Body of pancreas (tissue), 4 donors: ENCODE data around the gene MMS22L.

Experiments
- CTCF ChIP-seq, 7 experiments: fragments of 450-650 bp in 4 of 7; fragments of 200-600 bp in 3 of 7; sonication (generic) in 3 of 7; IDR thresholded peaks; one replicate each; pipeline ENCODE4 v1.5.1; 2016 to 2019; ENCODE audit warnings: antibody characterized with exemption in 7 of 7
- POLR2A ChIP-seq, 3 donors: fragments of 450-650 bp; IDR thresholded peaks; one replicate each; pipeline ENCODE4 v1.6.1; 2016; ENCODE audit warnings: antibody characterized with exemption in 3 of 3, mild to moderate bottlenecking in 2 of 3

GRCh38 chr6:97113170-97113569 lies 169.8 kb downstream of the MMS22L start:
- no peak for TF ChIP-seq CTCF (IDR thresholded peaks at IDR 0.05)
- TF ChIP-seq POLR2A (IDR thresholded peaks at IDR 0.05): no peak
